Vagina (tissue), 2 donors: Measurements from ENCODE around the gene TEKT5.
A peak's percentile ranks its signal among the peaks of the same experiment; 100 is the strongest.

Experiments
- CTCF ChIP-seq, 3 experiments: fragments of 450-650 bp in 2 of 3; fragments of 200-600 bp in 1 of 3; sonication (generic) in 1 of 3; IDR thresholded peaks; one replicate each; pipeline ENCODE4 v1.5.1; 2017 to 2019; ENCODE audit warnings: antibody characterized with exemption in 3 of 3, mild to moderate bottlenecking in 2 of 3, moderate library complexity in 2 of 3
- POLR2A ChIP-seq, 2 donors: fragments of 450-650 bp; IDR thresholded peaks; one replicate each; pipeline ENCODE4 v1.6.1; 2017; ENCODE audit warnings: antibody characterized with exemption in 2 of 2, mild to moderate bottlenecking in 2 of 2, moderate library complexity in 2 of 2
- POLR2AphosphoS5 ChIP-seq, 2 donors: sonication (generic); formaldehyde crosslinking; IDR thresholded peaks; one replicate each; pipeline ENCODE4 v1.9.0; 2017; ENCODE audit warnings: antibody characterized with exemption in 2 of 2, mild to moderate bottlenecking in 2 of 2, low read depth in 1 of 2; ENCODE audit not compliant: insufficient read depth in 1 of 2

GRCh38 chr16:10598157-10598556 lies 96.6 kb downstream of the TEKT5 start:
- TF ChIP-seq CTCF (IDR thresholded peaks at IDR 0.05), result no peak
- no peak for TF ChIP-seq POLR2A (IDR thresholded peaks at IDR 0.05)
- TF ChIP-seq POLR2AphosphoS5 (IDR thresholded peaks at IDR 0.05; ENCODE audit: insufficient read depth in 1 of 2, low read depth in 1 of 2), result peak; percentile 21 to 49
